Endothelial cell of umbilical vein (primary cell): ENCODE results near the gene PPP6R1. TPM values are rescaled to one million over a fixed set of nuclear protein-coding genes. Genes with fewer than 3 reads are reported as not detected.

ENCODE experiments used
- BruUV-seq: library from RNA; stranded (reverse); fragments of 400-500 nt; replicated peaks from 2 replicates; lab custom pipeline; 2021; lab: Mats Ljungman, UMichigan
- CTCF ChIA-PET: fragments of 300-600, 350-600 bp; sonication (Branson Sonifier 250); formaldehyde crosslinking; loops from one replicate; lab custom pipeline; 2021; ENCODE audit warnings: antibody characterized with exemption, inconsistent platforms; lab: Charles Lee
- POLR2A ChIA-PET: fragments of 300-600, 350-600 bp; sonication (Branson Sonifier 250); formaldehyde crosslinking; loops from one replicate; lab custom pipeline; 2021; ENCODE audit warnings: antibody characterized with exemption, inconsistent platforms; lab: Charles Lee
- DNase-seq: peaks from one replicate; pipeline ENCODE4 v3.0.0-alpha.2; 2011; ENCODE audit warnings: low read depth, low spot score
- FAIRE-seq: peaks from 2 replicates; lab custom pipeline; 2011; peaks lifted over from hg19 to GRCh38; lab: Jason Lieb, UNC
- H2AFZ ChIP-seq: 2 replicates; pipeline ENCODE4 v1.6.0; 2012; ENCODE audit warnings: low read depth, low read length, control low read depth, inconsistent platforms
- H3K27ac ChIP-seq: 2 replicates; pipeline ENCODE4 v1.5.1; 2011; ENCODE audit warnings: low read depth, mild to moderate bottlenecking, control low read depth, low read length, moderate library complexity; ENCODE audit not compliant: insufficient read depth
- H3K27me3 ChIP-seq, 2 experiments: 2 replicates each; pipeline versions ENCODE4 v1.6.0 to v1.6.1; 2011; ENCODE audit warnings: low read length in 2 of 2, mixed read lengths in 1 of 2; ENCODE audit not compliant: control insufficient read depth in 2 of 2, insufficient read depth in 2 of 2
- H3K36me3 ChIP-seq, 2 experiments: 2 replicates in 1 of 2; 3 replicates in 1 of 2; pipeline ENCODE4 v1.5.1; 2011; ENCODE audit warnings: low read length in 2 of 2, mild to moderate bottlenecking in 1 of 2, moderate library complexity in 1 of 2; ENCODE audit not compliant: control insufficient read depth in 2 of 2, insufficient read depth in 2 of 2; ENCODE audit errors: extremely low read depth in 1 of 2
- H3K4me1 ChIP-seq: 3 replicates; pipeline ENCODE4 v1.5.1; 2011; ENCODE audit warnings: mild to moderate bottlenecking, low read length; ENCODE audit not compliant: control insufficient read depth, insufficient read depth; ENCODE audit errors: extremely low read depth
- H3K4me2 ChIP-seq: 2 replicates; pipeline ENCODE4 v1.6.1; 2011; ENCODE audit warnings: low read length, control low read depth, mixed read lengths; ENCODE audit not compliant: insufficient read depth
- H3K4me3 ChIP-seq, 3 experiments: fragments of 200-600 bp in 1 of 3; sonication (generic), shearing (Covaris generic) in 1 of 3; replicated peaks in 1 of 3; 2 replicates each; pipeline ENCODE4 v1.5.1; 2011 to 2016; ENCODE audit warnings: control low read depth in 3 of 3, low read length in 3 of 3, mild to moderate bottlenecking in 2 of 3, inconsistent platforms in 1 of 3, low read depth in 1 of 3, moderate library complexity in 1 of 3; ENCODE audit not compliant: insufficient read depth in 1 of 3
- H3K79me2 ChIP-seq: 2 replicates; pipeline ENCODE4 v1.6.0; 2012; ENCODE audit warnings: low read length, inconsistent platforms; ENCODE audit not compliant: control insufficient read depth, insufficient read depth
- H3K9ac ChIP-seq: replicated peaks from 2 replicates; pipeline ENCODE3; 2011; ENCODE audit warnings: low read length, control low read depth; ENCODE audit not compliant: insufficient read depth; ENCODE audit errors: extremely low read depth
- H3K9me1 ChIP-seq: replicated peaks from 3 replicates; pipeline ENCODE4 v1.6.0; 2011; ENCODE audit warnings: mild to moderate bottlenecking, low read length; ENCODE audit not compliant: control insufficient read depth, insufficient read depth; ENCODE audit errors: extremely low read depth
- H3K9me3 ChIP-seq: replicated peaks from 2 replicates; pipeline ENCODE4 v1.5.1; 2012; ENCODE audit warnings: low read length, inconsistent platforms; ENCODE audit not compliant: control insufficient read depth, insufficient read depth
- H4K20me1 ChIP-seq: replicated peaks from 2 replicates; pipeline ENCODE3; 2011; ENCODE audit warnings: mild to moderate bottlenecking, low read length; ENCODE audit not compliant: control insufficient read depth, insufficient read depth; ENCODE audit errors: extremely low read depth
- EZH2 ChIP-seq: IDR thresholded peaks from 2 replicates; pipeline ENCODE4 v1.6.1; 2012; ENCODE audit warnings: borderline replicate concordance, low read depth, mild to moderate bottlenecking, moderate library complexity, low read length, inconsistent platforms; ENCODE audit not compliant: severe bottlenecking
- FOS ChIP-seq: IDR thresholded peaks from 2 replicates; pipeline ENCODE4 v1.6.1; 2011; ENCODE audit warnings: mild to moderate bottlenecking, low read length, moderate library complexity, borderline replicate concordance; ENCODE audit not compliant: insufficient read depth
- GATA2 ChIP-seq: IDR thresholded peaks from 2 replicates; pipeline ENCODE4 v1.7.0; 2011; ENCODE audit warnings: low read depth, mild to moderate bottlenecking, moderate library complexity, mixed read lengths, low read length; ENCODE audit not compliant: insufficient read length, insufficient read depth
- JUN ChIP-seq: IDR thresholded peaks from 2 replicates; pipeline ENCODE4 v1.6.1; 2011; ENCODE audit warnings: borderline replicate concordance, low read depth; ENCODE audit not compliant: insufficient read length, insufficient read depth
- MYC ChIP-seq: IDR thresholded peaks from one replicate; pipeline ENCODE4 v1.6.1; 2011; ENCODE audit warnings: mild to moderate bottlenecking, low read depth, low read length
- POLR2A ChIP-seq: IDR thresholded peaks from 2 replicates; pipeline ENCODE4 v1.6.1; 2012; ENCODE audit warnings: low read depth, mild to moderate bottlenecking, control low read depth, low read length
- POLR2AphosphoS5 ChIP-seq: IDR thresholded peaks from 2 replicates; pipeline ENCODE4 v1.6.1; 2012; ENCODE audit warnings: low read depth, mild to moderate bottlenecking, control low read depth, low read length, moderate library complexity; ENCODE audit not compliant: insufficient read depth
- dilution Hi-C: fragments of 300-500 bp; cut with MboI; formaldehyde crosslinking; loops from one replicate; pipeline ENCODE4 v1.15.0; 2019; ENCODE audit warnings: low sequenced_read_pairs; ENCODE audit not compliant: extremely low pct_ligation_motif_present
- intact Hi-C: fragments of 100-400 bp; cut with micrococcal nuclease; formaldehyde crosslinking; loops from one replicate; pipeline ENCODE4 v1.10.0; 2022
- polyA plus RNA-seq, 4 experiments: library from polyadenylated mRNA; depleted of rRNA in 3 of 4; stranded (reverse) in 3 of 4; unstranded in 1 of 4; fragments of >200 nt; gene quantifications; 2 replicates each; pipeline versions ENCODE4 v1.2.1 to v1.2.3, GENCODE V29; 2011 to 2012; ENCODE audit warnings: missing spikeins in 1 of 4
- total RNA-seq: library from RNA; stranded (reverse); gene quantifications from 2 replicates; pipeline ENCODE4 v1.2.3, GENCODE V29; 2021
- TF ChIP-seq, protein P1 (sequence below), 2 donors: IDR thresholded peaks; 1 replicate in 1 of 2; 2 replicates in 1 of 2; pipeline ENCODE4 v1.5.1; 2011; ENCODE audit warnings: low read length in 2 of 2, mild to moderate bottlenecking in 2 of 2, moderate library complexity in 2 of 2, control low read depth in 1 of 2, inconsistent platforms in 1 of 2, low read depth in 1 of 2; ENCODE audit not compliant: insufficient read depth in 1 of 2; ENCODE audit errors: extremely low read depth in 1 of 2
- TF ChIP-seq, protein P2 (sequence below): IDR thresholded peaks from 2 replicates; pipeline ENCODE4 v1.6.1; 2011; ENCODE audit not compliant: insufficient read depth, insufficient read length

Gene PPP6R1
- total and polyA plus RNA-seq, 2 donors (not counting 3 experiments of a cell fraction or from before 2014, with no cell fraction given) = 35.7 to 71.8 TPM

DNA sequence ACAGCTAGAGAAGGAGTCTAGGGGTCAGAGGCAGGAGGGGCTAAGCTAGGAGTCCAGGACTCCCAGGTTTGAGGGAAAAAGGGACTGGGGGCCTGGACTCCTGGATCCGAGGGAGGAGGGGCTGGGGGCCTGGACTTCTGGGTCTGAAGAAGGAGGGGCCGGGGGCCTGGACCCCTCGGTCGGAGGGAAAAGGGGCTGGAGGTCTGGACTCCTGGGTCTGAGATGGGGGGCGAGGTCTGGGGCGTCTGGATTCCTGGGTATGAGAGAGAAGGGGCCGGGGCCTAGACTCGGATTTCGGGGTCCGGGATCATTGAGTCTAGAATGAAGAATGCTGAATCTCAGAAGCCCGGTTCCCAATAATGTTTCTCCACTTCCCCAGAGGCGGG lies 43.5 kb upstream of the PPP6R1 start:
- peak overlapping the region; percentile 98 for H2AFZ ChIP-seq
- dilution Hi-C loops = no loop called here

More for the DNA sequence above, 43.5 kb upstream of the PPP6R1 start:
- Histone ChIP-seq H3K9me1 (no peaks in the 10 kb centered on the region), H3K4me3 (no peak overlapping the region), H3K27me3 (peaks cover 0 to 3% of the 10 kb centered on the region in 2 experiments), H3K4me2 (peak overlapping the region; percentile 52), H3K9me3 (no peaks in the 10 kb centered on the region), H4K20me1 (no peaks in the 10 kb centered on the region), H3K79me2 (no peaks in the 10 kb centered on the region), H3K4me1 (no peaks in the 10 kb centered on the region), H3K27ac (no peak overlapping the region), H3K9ac (no peak overlapping the region), H3K36me3 (no peaks in the 10 kb centered on the region)
- POLR2A ChIA-PET = interaction anchor here (1.3 kb wide), 1 partner anchor 106 kb away, joined by 4 read pairs; the partner anchor contains the start of gene UBE2S
- CTCF ChIA-PET = interaction anchor here (0.7 to 3.8 kb wide), 24 partner anchors 8 to 202 kb away, joined by 3 to 51 read pairs (median 7); partner anchors contain the start of genes HSPBP1, KMT5C, PPP6R1 and RPL28
- TF ChIP-seq EZH2 = no peak
- no peak for TF ChIP-seq FOS
- TF ChIP-seq, protein P1, sequence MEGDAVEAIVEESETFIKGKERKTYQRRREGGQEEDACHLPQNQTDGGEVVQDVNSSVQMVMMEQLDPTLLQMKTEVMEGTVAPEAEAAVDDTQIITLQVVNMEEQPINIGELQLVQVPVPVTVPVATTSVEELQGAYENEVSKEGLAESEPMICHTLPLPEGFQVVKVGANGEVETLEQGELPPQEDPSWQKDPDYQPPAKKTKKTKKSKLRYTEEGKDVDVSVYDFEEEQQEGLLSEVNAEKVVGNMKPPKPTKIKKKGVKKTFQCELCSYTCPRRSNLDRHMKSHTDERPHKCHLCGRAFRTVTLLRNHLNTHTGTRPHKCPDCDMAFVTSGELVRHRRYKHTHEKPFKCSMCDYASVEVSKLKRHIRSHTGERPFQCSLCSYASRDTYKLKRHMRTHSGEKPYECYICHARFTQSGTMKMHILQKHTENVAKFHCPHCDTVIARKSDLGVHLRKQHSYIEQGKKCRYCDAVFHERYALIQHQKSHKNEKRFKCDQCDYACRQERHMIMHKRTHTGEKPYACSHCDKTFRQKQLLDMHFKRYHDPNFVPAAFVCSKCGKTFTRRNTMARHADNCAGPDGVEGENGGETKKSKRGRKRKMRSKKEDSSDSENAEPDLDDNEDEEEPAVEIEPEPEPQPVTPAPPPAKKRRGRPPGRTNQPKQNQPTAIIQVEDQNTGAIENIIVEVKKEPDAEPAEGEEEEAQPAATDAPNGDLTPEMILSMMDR (IDR thresholded peaks at IDR 0.05; ENCODE audit: extremely low read depth in 1 of 2, insufficient read depth in 1 of 2, low read depth in 1 of 2, low read length in 2 of 2) = no peak
- TF ChIP-seq JUN = no peak
- no peak for TF ChIP-seq POLR2A
- TF ChIP-seq, protein P2, sequence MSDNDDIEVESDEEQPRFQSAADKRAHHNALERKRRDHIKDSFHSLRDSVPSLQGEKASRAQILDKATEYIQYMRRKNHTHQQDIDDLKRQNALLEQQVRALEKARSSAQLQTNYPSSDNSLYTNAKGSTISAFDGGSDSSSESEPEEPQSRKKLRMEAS = no peak
- TF ChIP-seq GATA2 = no peak
- no peak for TF ChIP-seq MYC
- TF ChIP-seq POLR2AphosphoS5 = no peak
- FAIRE-seq (no peak), DNase-seq (no peak)
- BruUV-seq = no TSS peak
- intact Hi-C loops = loop anchor here (1.0 to 5.0 kb wide), 3 partner anchors 83 to 160 kb away; partner anchors contain the start of gene RPL28
